ENCODE results near the gene AKR1E2.

DNA sequence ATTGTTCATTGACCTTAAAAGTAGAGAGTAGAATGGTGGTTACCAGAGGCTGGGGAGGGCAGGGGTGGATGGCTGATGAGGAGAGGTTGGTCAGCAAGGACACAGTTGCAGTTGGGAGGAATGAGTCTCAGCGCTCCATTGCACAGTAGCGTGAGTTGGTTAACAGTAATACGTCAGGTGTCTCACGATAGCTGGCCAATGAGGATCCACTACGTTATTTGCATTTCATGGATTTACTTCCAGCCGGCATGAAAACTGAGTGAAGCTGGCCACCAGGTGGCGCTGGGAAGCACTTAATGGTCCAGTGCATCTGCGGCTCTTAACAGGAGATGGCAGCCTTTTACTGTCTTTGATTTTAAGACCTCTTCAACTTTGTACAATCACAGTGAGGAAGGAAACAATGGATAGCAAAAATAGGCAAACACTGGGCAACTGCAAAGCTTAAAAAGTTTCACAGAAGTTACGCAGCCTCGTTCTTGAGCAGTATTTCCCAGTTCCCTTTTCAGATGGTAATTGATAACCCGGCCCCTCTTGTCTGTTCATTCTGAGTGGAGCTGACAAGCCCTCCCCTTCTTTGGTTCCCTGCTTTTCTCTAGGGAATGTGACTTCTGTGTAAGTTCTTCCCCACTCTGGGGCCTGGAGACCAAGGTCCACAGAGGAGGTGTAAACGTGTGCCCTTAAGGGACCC is 23.7 kb downstream of the AKR1E2 start:
- no peak for TF ChIP-seq L3MBTL2 (conservative IDR thresholded peaks at IDR 0.05)
- TF ChIP-seq HDGF (IDR thresholded peaks at IDR 0.05; ENCODE audit: borderline replicate concordance), result no peak
- no peak for TF ChIP-seq TARDBP (IDR thresholded peaks at IDR 0.05)
- no peak for TF ChIP-seq FOXA1 (IDR thresholded peaks at IDR 0.05)
- TF ChIP-seq NFRKB (IDR thresholded peaks at IDR 0.05), result no peak
- no peak for TF ChIP-seq ARNT (IDR thresholded peaks at IDR 0.05)
- no peak for TF ChIP-seq ZNF384 (IDR thresholded peaks at IDR 0.05)
- no peak for TF ChIP-seq CTBP1 (IDR thresholded peaks at IDR 0.05; ENCODE audit: borderline replicate concordance)
- TF ChIP-seq FOXK2 (IDR thresholded peaks at IDR 0.05), result no peak
- no peak for TF ChIP-seq SUZ12 (IDR thresholded peaks at IDR 0.05)
- no peak for TF ChIP-seq BHLHE40 (IDR thresholded peaks at IDR 0.05; ENCODE audit: borderline replicate concordance)
- TF ChIP-seq FOXM1 (IDR thresholded peaks at IDR 0.05; ENCODE audit: borderline replicate concordance), result no peak
- no peak for TF ChIP-seq ELF4 (IDR thresholded peaks at IDR 0.05)

Data from HEK293T (cell line).